PFSK-1 (cell line): ENCODE data around the gene ESR2.

Experiments
- FOXP2 ChIP-seq: optimal IDR thresholded peaks from 2 replicates; pipeline ENCODE3; 2011; ENCODE audit warnings: borderline replicate concordance, control low read depth, inconsistent platforms; ENCODE audit not compliant: insufficient read depth; ENCODE audit errors: extremely low read length, extremely low read depth
- POLR2AphosphoS5 ChIP-seq: IDR thresholded peaks from 2 replicates; pipeline ENCODE4 v1.6.1; 2012; ENCODE audit warnings: low read depth, mild to moderate bottlenecking, control low read depth, low read length, moderate library complexity
- SIN3A ChIP-seq: IDR thresholded peaks from 2 replicates; pipeline ENCODE4 v1.6.1; 2012; ENCODE audit warnings: mild to moderate bottlenecking, low read length, moderate library complexity, borderline replicate concordance; ENCODE audit not compliant: insufficient read depth
- TAF1 ChIP-seq: IDR thresholded peaks from 2 replicates; pipeline ENCODE4 v1.6.1; 2012; ENCODE audit warnings: low read length, control low read depth, borderline replicate concordance; ENCODE audit not compliant: insufficient read depth
- TF ChIP-seq, protein P1 (sequence below), 2 experiments: IDR thresholded peaks; 2 replicates each; pipeline versions ENCODE4 v1.6.1 to v1.8.0; 2011 to 2012; ENCODE audit warnings: low read depth in 2 of 2, low read length in 2 of 2, control low read depth in 1 of 2, inconsistent platforms in 1 of 2, mild to moderate bottlenecking in 1 of 2, moderate library complexity in 1 of 2; ENCODE audit not compliant: insufficient read depth in 1 of 2

Gene ESR2

GRCh38 chr14:64208981-64209380 is 85.2 kb downstream of the ESR2 start:
- TF ChIP-seq, protein P1, sequence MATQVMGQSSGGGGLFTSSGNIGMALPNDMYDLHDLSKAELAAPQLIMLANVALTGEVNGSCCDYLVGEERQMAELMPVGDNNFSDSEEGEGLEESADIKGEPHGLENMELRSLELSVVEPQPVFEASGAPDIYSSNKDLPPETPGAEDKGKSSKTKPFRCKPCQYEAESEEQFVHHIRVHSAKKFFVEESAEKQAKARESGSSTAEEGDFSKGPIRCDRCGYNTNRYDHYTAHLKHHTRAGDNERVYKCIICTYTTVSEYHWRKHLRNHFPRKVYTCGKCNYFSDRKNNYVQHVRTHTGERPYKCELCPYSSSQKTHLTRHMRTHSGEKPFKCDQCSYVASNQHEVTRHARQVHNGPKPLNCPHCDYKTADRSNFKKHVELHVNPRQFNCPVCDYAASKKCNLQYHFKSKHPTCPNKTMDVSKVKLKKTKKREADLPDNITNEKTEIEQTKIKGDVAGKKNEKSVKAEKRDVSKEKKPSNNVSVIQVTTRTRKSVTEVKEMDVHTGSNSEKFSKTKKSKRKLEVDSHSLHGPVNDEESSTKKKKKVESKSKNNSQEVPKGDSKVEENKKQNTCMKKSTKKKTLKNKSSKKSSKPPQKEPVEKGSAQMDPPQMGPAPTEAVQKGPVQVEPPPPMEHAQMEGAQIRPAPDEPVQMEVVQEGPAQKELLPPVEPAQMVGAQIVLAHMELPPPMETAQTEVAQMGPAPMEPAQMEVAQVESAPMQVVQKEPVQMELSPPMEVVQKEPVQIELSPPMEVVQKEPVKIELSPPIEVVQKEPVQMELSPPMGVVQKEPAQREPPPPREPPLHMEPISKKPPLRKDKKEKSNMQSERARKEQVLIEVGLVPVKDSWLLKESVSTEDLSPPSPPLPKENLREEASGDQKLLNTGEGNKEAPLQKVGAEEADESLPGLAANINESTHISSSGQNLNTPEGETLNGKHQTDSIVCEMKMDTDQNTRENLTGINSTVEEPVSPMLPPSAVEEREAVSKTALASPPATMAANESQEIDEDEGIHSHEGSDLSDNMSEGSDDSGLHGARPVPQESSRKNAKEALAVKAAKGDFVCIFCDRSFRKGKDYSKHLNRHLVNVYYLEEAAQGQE (IDR thresholded peaks at IDR 0.05; ENCODE audit: insufficient read depth in 1 of 2, low read depth in 2 of 2, low read length in 2 of 2), result no peak
- TF ChIP-seq POLR2AphosphoS5 (no peak), SIN3A (no peak), FOXP2 (no peak), TAF1 (no peak)

GRCh38 chr14:64208261-64208660 is 85.9 kb downstream of the ESR2 start:
- TF ChIP-seq, protein P1 (IDR thresholded peaks at IDR 0.05; ENCODE audit: insufficient read depth in 1 of 2, low read depth in 2 of 2, low read length in 2 of 2), result no peak
- TF ChIP-seq TAF1 (no peak), POLR2AphosphoS5 (no peak), SIN3A (no peak), FOXP2 (no peak)

- TF ChIP-seq TAF1 (no peak), SIN3A (no peak), POLR2AphosphoS5 (no peak), FOXP2 (no peak)
- TF ChIP-seq, protein P1 (IDR thresholded peaks at IDR 0.05; ENCODE audit: insufficient read depth in 1 of 2, low read depth in 2 of 2, low read length in 2 of 2), result no peak
These were observed 90.7 kb downstream of the ESR2 start for GRCh38 chr14:64203366-64204006.

DNA sequence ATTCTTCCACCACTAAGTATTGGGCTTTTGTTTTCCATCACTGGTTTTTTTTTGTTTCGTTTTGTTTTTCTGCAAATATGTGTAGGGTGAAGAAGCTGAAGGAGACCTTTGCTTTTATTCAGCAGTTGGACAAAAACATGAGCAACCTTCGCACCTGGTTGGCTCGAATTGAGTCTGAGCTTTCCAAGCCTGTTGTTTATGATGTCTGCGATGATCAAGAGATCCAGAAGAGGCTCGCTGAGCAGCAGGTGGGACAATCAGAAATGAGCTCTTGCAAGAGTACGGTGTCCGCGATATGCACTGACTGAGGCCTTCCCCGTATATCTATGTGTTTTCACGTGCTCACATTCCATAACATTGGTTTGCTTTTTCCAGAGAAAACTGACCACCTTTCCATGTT is 91.5 kb downstream of the ESR2 start:
- TF ChIP-seq SIN3A, result no peak

- TF ChIP-seq, protein P1 (IDR thresholded peaks at IDR 0.05; ENCODE audit: insufficient read depth in 1 of 2, low read depth in 2 of 2, low read length in 2 of 2), result no peak
- TF ChIP-seq FOXP2, result no peak
- no peak for TF ChIP-seq TAF1
- no peak for TF ChIP-seq POLR2AphosphoS5
- no peak for TF ChIP-seq SIN3A
These were observed 92.1 kb downstream of the ESR2 start for GRCh38 chr14:64201921-64202545.
